ENCODE measurements around the gene PNMA6E. TPM values are rescaled to one million over a fixed set of nuclear protein-coding genes. Genes with fewer than 3 reads are reported as not detected.

PNMA6E gene
- total and polyA plus RNA-seq, 9 of the 15 experiments (the other 6 are each of a cell fraction or from before 2014, with no cell fraction given), result 0.03 TPM; not detected in 8

DNA sequence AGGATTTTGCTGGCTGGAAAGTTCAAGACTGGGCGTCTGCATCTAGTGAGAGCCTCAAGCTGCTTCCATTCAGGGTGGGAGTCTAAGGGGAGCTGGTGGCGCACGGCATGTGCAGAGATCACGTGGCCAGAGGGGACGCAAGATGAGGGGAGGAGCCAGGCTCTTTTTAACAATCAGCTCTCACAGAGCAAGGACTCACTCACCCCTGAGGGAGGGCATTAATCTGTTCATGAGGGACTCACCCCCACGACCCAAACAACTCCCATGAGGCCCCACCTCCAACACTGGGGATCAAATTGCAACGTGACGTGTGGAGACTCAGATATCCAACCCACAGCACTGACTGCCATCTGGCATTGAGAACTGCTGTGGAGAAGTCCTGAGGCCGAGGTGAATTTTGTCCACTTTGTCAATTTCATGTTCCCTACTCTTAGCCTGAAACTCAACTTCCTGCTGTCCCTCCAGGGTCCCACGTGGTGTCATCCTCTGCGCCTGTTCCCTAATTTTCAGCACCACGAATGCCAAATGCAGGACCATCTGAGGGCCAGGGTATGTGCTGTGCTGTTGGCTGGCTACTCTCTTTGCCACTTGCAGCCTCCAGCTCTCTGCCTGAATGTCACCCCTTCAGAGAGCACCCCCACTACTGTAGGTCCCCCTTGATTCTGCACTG, 15.8 kb upstream of the PNMA6E start:
- in situ Hi-C loops (cut with MboI), result no loop called here
- Histone ChIP-seq H3K79me2 (ENCODE audit: control insufficient read depth, insufficient read depth, low read length) (peaks cover 8% of the 10 kb centered on the region), H3K9me3 (replicated peaks; ENCODE audit: control insufficient read depth, insufficient read depth, low read depth, low read length) (no peaks in the 10 kb centered on the region), H3K4me2 (ENCODE audit: insufficient read depth, low read length) (peak overlapping the region; percentile 34; the same call in 1 of the 2 replicates), H3K9ac (ENCODE audit: insufficient read depth in 1 of 2, low read depth in 2 of 2, low read length in 2 of 2) (0 out of 4 replicates have a peak overlapping the region, but pooled peaks of 1 of the 2 experiments have one; percentile 30), H3K36me3 (ENCODE audit: control insufficient read depth, insufficient read depth, low read length) (peaks cover 13% of the 10 kb centered on the region; the same call in 1 of the 3 replicates), H4K20me1 (replicated peaks; ENCODE audit: control insufficient read depth, insufficient read depth, low read length) (no peaks in the 10 kb centered on the region), H3K9me1 (ENCODE audit: control insufficient read depth, insufficient read depth, low read length) (peaks cover 2% of the 10 kb centered on the region), H2AFZ (ENCODE audit: low read depth, low read length) (peak overlapping the region; percentile 71), H3K27me3 (ENCODE audit: control insufficient read depth in 2 of 2, insufficient read depth in 2 of 2, low read length in 2 of 2) (no peaks in the 10 kb centered on the region), H3K4me3 (no peak overlapping the region), H3K27ac (ENCODE audit: extremely low read depth, low read depth, low read length) (peak overlapping the region; percentile 47; the same call in 1 of the 3 replicates), H3K4me1 (replicated peaks in 1 of 2; ENCODE audit: control insufficient read depth in 2 of 2, insufficient read depth in 2 of 2, low read length in 2 of 2) (peaks cover 15 to 21% of the 10 kb centered on the region in 2 experiments)
- ATAC-seq (peak; percentile 88), DNase-seq (ENCODE audit: extremely low read depth in 1 of 4, low spot score in 3 of 4) (peak; percentile 23 to 63 (median 37)), FAIRE-seq (peak; percentile 84)
- no TSS peak for BruUV-seq (replicated peaks)
- ChIA-PET CTCF (ENCODE audit: low intra/inter-chr PET ratio) (no interaction called here), POLR2A (no interaction called here)
- intact Hi-C loops (cut with micrococcal nuclease), result no loop called here
- 35% methylated on average over 9 of the region's 12 CpGs for WGBS (ENCODE audit: insufficient coverage, low coverage, missing lambda C conversion rate)
- TF ChIP-seq, protein P1, sequence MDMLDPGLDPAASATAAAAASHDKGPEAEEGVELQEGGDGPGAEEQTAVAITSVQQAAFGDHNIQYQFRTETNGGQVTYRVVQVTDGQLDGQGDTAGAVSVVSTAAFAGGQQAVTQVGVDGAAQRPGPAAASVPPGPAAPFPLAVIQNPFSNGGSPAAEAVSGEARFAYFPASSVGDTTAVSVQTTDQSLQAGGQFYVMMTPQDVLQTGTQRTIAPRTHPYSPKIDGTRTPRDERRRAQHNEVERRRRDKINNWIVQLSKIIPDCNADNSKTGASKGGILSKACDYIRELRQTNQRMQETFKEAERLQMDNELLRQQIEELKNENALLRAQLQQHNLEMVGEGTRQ (CRISPR knock-in tag; IDR thresholded peaks at IDR 0.05), result peak; percentile 85
- TF ChIP-seq YBX1 (IDR thresholded peaks at IDR 0.05) (no peak), CXXC5 (CRISPR knock-in tag; IDR thresholded peaks at IDR 0.05) (peak; percentile 61), TCF7L2 (IDR thresholded peaks at IDR 0.05; ENCODE audit: low read depth, low read length) (no peak), ZNF431 (CRISPR knock-in tag; IDR thresholded peaks at IDR 0.05) (no peak), XRCC4 (IDR thresholded peaks at IDR 0.05; ENCODE audit: extremely low read depth, insufficient read depth, insufficient read length) (no peak), FUS (optimal IDR thresholded peaks at IDR 0.05; ENCODE audit: low read depth, low read length) (no peak), CBFA2T2 (conservative IDR thresholded peaks at IDR 0.05) (peak; percentile 44; the same call in 1 of the 2 replicates), L3MBTL2 (IDR thresholded peaks at IDR 0.05) (peak; percentile 72), ZNF165 (CRISPR knock-in tag; IDR thresholded peaks at IDR 0.05; ENCODE audit: borderline replicate concordance) (no peak), POLR2AphosphoS2 (IDR thresholded peaks at IDR 0.05; ENCODE audit: low read length) (no peak), GATA2 (CRISPR knock-in tag; IDR thresholded peaks at IDR 0.05) (no peak), ELF4 (CRISPR knock-in tag; IDR thresholded peaks at IDR 0.05) (no peak), SIRT6 (IDR thresholded peaks at IDR 0.05; ENCODE audit: low read depth, low read length) (no peak)
- TF ChIP-seq, protein P2, sequence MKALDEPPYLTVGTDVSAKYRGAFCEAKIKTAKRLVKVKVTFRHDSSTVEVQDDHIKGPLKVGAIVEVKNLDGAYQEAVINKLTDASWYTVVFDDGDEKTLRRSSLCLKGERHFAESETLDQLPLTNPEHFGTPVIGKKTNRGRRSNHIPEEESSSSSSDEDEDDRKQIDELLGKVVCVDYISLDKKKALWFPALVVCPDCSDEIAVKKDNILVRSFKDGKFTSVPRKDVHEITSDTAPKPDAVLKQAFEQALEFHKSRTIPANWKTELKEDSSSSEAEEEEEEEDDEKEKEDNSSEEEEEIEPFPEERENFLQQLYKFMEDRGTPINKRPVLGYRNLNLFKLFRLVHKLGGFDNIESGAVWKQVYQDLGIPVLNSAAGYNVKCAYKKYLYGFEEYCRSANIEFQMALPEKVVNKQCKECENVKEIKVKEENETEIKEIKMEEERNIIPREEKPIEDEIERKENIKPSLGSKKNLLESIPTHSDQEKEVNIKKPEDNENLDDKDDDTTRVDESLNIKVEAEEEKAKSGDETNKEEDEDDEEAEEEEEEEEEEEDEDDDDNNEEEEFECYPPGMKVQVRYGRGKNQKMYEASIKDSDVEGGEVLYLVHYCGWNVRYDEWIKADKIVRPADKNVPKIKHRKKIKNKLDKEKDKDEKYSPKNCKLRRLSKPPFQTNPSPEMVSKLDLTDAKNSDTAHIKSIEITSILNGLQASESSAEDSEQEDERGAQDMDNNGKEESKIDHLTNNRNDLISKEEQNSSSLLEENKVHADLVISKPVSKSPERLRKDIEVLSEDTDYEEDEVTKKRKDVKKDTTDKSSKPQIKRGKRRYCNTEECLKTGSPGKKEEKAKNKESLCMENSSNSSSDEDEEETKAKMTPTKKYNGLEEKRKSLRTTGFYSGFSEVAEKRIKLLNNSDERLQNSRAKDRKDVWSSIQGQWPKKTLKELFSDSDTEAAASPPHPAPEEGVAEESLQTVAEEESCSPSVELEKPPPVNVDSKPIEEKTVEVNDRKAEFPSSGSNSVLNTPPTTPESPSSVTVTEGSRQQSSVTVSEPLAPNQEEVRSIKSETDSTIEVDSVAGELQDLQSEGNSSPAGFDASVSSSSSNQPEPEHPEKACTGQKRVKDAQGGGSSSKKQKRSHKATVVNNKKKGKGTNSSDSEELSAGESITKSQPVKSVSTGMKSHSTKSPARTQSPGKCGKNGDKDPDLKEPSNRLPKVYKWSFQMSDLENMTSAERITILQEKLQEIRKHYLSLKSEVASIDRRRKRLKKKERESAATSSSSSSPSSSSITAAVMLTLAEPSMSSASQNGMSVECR (CRISPR knock-in tag; IDR thresholded peaks at IDR 0.05), result no peak
- TF ChIP-seq, protein P3, sequence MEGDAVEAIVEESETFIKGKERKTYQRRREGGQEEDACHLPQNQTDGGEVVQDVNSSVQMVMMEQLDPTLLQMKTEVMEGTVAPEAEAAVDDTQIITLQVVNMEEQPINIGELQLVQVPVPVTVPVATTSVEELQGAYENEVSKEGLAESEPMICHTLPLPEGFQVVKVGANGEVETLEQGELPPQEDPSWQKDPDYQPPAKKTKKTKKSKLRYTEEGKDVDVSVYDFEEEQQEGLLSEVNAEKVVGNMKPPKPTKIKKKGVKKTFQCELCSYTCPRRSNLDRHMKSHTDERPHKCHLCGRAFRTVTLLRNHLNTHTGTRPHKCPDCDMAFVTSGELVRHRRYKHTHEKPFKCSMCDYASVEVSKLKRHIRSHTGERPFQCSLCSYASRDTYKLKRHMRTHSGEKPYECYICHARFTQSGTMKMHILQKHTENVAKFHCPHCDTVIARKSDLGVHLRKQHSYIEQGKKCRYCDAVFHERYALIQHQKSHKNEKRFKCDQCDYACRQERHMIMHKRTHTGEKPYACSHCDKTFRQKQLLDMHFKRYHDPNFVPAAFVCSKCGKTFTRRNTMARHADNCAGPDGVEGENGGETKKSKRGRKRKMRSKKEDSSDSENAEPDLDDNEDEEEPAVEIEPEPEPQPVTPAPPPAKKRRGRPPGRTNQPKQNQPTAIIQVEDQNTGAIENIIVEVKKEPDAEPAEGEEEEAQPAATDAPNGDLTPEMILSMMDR (IDR thresholded peaks at IDR 0.05 in 2 of 3, conservative IDR thresholded peaks at IDR 0.05 in 1 of 3; ENCODE audit: insufficient read depth in 2 of 3, low read depth in 1 of 3, low read length in 3 of 3), result no peak

All from K562 (cell line).